Body of pancreas (tissue), 4 donors: Measurements from ENCODE around the gene SEMA5B. TPM values are rescaled to one million over a fixed set of nuclear protein-coding genes. Genes with fewer than 3 reads are reported as not detected.

Experiments used
- ATAC-seq: fragments of 150-250 bp; one replicate; pipeline ENCODE4 v1.9.1; 2016
- DNase-seq, 4 donors: peaks; one replicate each; pipeline ENCODE4 v3.0.0-alpha.2; 2019
- H3K27ac ChIP-seq, 4 donors: fragments of 200-600 bp; sonication (generic); 1 replicate in 3 of 4; 2 replicates in 1 of 4; pipeline versions ENCODE4 v1.5.1 to v1.6.1; 2016 to 2019; ENCODE audit warnings: mild to moderate bottlenecking in 1 of 4, mixed read lengths in 1 of 4, moderate library complexity in 1 of 4
- H3K27me3 ChIP-seq, 2 donors: fragments of 200-600 bp; sonication (generic); one replicate each; pipeline ENCODE4 v1.6.0; 2016; ENCODE audit warnings: mild to moderate bottlenecking in 1 of 2
- H3K36me3 ChIP-seq, 2 donors: fragments of 200-600 bp; sonication (generic); replicated peaks in 1 of 2; 2 replicates each; pipeline ENCODE4 v1.5.1; 2016; ENCODE audit warnings: low read depth in 2 of 2; ENCODE audit not compliant: insufficient read depth in 1 of 2
- H3K4me1 ChIP-seq: fragments of 200-600 bp; sonication (generic); one replicate; pipeline ENCODE4 v1.6.0; 2016
- H3K4me3 ChIP-seq, 2 donors: fragments of 200-600 bp; sonication (generic); 1 replicate in 1 of 2; 2 replicates in 1 of 2; pipeline ENCODE4 v1.5.1; 2016 to 2019
- H3K9me3 ChIP-seq, 3 donors: fragments of 200-600 bp; sonication (generic); 1 replicate in 2 of 3; 2 replicates in 1 of 3; pipeline ENCODE4 v1.5.1; 2016
- POLR2A ChIP-seq, 3 donors: fragments of 450-650 bp; IDR thresholded peaks; one replicate each; pipeline ENCODE4 v1.6.1; 2016; ENCODE audit warnings: antibody characterized with exemption in 3 of 3, mild to moderate bottlenecking in 2 of 3
- WGBS, 2 donors: methylation state at CpG; one replicate each; pipeline ENCODE4 v1.1.5; 2017; 5-methylcytosine and 5-hydroxymethylcytosine counted together
- intact Hi-C: fragments of 100-400 bp; cut with DNase I; formaldehyde crosslinking; loops from one replicate; pipeline ENCODE4 v1.15.1; 2023
- total RNA-seq, 2 donors: library from RNA; depleted of rRNA; stranded (reverse); fragments of >200 nt; gene quantifications; one replicate each; pipeline ENCODE4 v1.1.0, GENCODE V29; 2016
- TF ChIP-seq, protein P1 (sequence below), 7 experiments: fragments of 450-650 bp in 4 of 7; fragments of 200-600 bp in 3 of 7; sonication (generic) in 3 of 7; IDR thresholded peaks; one replicate each; pipeline ENCODE4 v1.5.1; 2016 to 2019; ENCODE audit warnings: antibody characterized with exemption in 7 of 7

SEMA5B gene
- total RNA-seq, 2 donors from 2014 or later = 1.0 to 15.2 TPM

GRCh38 chr3:122886251-122886650, 141.3 kb downstream of the SEMA5B start:
- TF ChIP-seq POLR2A (IDR thresholded peaks at IDR 0.05) = no peak
- TF ChIP-seq, protein P1, sequence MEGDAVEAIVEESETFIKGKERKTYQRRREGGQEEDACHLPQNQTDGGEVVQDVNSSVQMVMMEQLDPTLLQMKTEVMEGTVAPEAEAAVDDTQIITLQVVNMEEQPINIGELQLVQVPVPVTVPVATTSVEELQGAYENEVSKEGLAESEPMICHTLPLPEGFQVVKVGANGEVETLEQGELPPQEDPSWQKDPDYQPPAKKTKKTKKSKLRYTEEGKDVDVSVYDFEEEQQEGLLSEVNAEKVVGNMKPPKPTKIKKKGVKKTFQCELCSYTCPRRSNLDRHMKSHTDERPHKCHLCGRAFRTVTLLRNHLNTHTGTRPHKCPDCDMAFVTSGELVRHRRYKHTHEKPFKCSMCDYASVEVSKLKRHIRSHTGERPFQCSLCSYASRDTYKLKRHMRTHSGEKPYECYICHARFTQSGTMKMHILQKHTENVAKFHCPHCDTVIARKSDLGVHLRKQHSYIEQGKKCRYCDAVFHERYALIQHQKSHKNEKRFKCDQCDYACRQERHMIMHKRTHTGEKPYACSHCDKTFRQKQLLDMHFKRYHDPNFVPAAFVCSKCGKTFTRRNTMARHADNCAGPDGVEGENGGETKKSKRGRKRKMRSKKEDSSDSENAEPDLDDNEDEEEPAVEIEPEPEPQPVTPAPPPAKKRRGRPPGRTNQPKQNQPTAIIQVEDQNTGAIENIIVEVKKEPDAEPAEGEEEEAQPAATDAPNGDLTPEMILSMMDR (IDR thresholded peaks at IDR 0.05) = no peak
- Histone ChIP-seq H3K4me3 (no peak overlapping the region), H3K9me3 (no peaks in the 10 kb centered on the region), H3K4me1 (no peaks in the 10 kb centered on the region), H3K36me3 (no peaks in the 10 kb centered on the region), H3K27me3 (no peaks in the 10 kb centered on the region), H3K27ac (no peak overlapping the region)
- ATAC-seq (no peak), DNase-seq (no peak)
- intact Hi-C loops = no loop called here
- WGBS, 2 donors = 93 to 94% methylated on average over 4 of the region's 4 CpGs

- WGBS, 2 donors = 92 to 93% methylated on average over 2 of the region's 2 CpGs
- Histone ChIP-seq H3K4me3 (no peak overlapping the region), H3K36me3 (peaks cover 0 to 4% of the 10 kb centered on the region in 2 donors), H3K9me3 (no peaks in the 10 kb centered on the region), H3K27ac (no peak overlapping the region), H3K4me1 (peaks cover 9% of the 10 kb centered on the region), H3K27me3 (no peaks in the 10 kb centered on the region)
- no peak for DNase-seq
- ATAC-seq = no peak
- intact Hi-C loops = no loop called here
- TF ChIP-seq, protein P1 (IDR thresholded peaks at IDR 0.05) = no peak
- no peak for TF ChIP-seq POLR2A (IDR thresholded peaks at IDR 0.05)
Measured at GRCh38 chr3:122882361-122882947, 145.1 kb downstream of the SEMA5B start.

DNA sequence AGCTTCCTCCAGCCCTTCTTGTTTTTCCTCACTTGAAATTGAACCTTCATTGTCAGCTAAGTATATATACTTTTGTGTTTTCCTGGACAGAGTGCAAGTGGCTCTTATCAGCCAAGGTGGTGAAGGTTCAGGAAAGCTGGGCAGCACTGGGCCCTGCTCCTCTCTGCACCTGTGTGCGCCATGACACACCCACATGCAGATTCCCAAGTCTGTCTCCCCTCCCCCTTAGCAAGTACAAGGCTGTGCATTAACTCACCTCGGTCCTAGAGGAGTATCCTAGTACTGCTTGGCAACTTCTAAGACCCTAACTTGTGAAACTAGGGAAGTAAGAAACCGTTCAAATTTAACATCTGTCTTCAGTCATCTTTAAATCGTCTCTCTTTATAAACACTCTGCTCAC, 146.9 kb downstream of the SEMA5B start:
- TF ChIP-seq POLR2A (IDR thresholded peaks at IDR 0.05) = no peak
- TF ChIP-seq, protein P1 (IDR thresholded peaks at IDR 0.05) = peak in 1 of 7 experiments; percentile 11
- no peaks in the 10 kb centered on the region for H3K27me3 ChIP-seq
- H3K4me1 ChIP-seq = peaks cover 9% of the 10 kb centered on the region
- intact Hi-C loops = no loop called here
- no peaks in the 10 kb centered on the region for H3K9me3 ChIP-seq
- no peak overlapping the region for H3K27ac ChIP-seq
- peaks cover 0 to 4% of the 10 kb centered on the region in 2 donors for H3K36me3 ChIP-seq
- 41 to 42% methylated on average over 4 of the region's 4 CpGs for WGBS, 2 donors
- peak; percentile 42 for ATAC-seq
- no peak overlapping the region for H3K4me3 ChIP-seq
- peak in 2 of 4 donors; percentile 40 to 51 for DNase-seq

DNA sequence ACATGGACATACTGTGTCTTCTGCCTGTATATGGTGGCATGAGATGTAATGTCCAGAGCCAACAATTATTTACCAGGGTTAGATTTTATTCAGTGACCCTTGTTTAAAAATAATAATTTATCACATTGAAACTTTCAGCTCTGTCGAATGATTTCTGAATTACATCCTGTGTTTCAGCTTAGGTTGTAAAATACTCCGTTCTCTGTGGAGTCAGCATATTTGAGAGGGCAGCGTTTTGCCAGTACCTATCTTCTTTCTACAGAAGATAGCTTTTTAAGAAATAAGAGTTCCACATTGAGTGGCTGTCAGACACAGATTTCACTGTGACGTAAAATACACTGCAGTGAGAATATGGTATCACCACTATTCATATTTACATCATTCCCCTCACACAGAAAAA, 147.4 kb downstream of the SEMA5B start:
- ATAC-seq = no peak
- intact Hi-C loops = no loop called here
- H3K9me3 ChIP-seq = no peaks in the 10 kb centered on the region
- TF ChIP-seq POLR2A (IDR thresholded peaks at IDR 0.05) = no peak
- TF ChIP-seq, protein P1 (IDR thresholded peaks at IDR 0.05) = no peak
- WGBS, 2 donors = 48 to 50% methylated on average over 4 of the region's 4 CpGs
- no peak for DNase-seq
- peaks cover 0 to 4% of the 10 kb centered on the region in 2 donors for H3K36me3 ChIP-seq
- no peak overlapping the region for H3K27ac ChIP-seq
- no peaks in the 10 kb centered on the region for H3K27me3 ChIP-seq
- no peak overlapping the region for H3K4me3 ChIP-seq
- peaks cover 9% of the 10 kb centered on the region for H3K4me1 ChIP-seq

- Histone ChIP-seq H3K4me1 (peaks cover 6% of the 10 kb centered on the region), H3K27me3 (no peaks in the 10 kb centered on the region), H3K9me3 (no peaks in the 10 kb centered on the region), H3K4me3 (no peak overlapping the region), H3K27ac (no peak overlapping the region), H3K36me3 (peaks cover 0 to 4% of the 10 kb centered on the region in 2 donors)
- no peak for TF ChIP-seq POLR2A (IDR thresholded peaks at IDR 0.05)
- TF ChIP-seq, protein P1 (IDR thresholded peaks at IDR 0.05) = no peak
- ATAC-seq (no peak), DNase-seq (no peak)
- intact Hi-C loops = no loop called here
Measured at GRCh38 chr3:122875547-122876127, 151.9 kb downstream of the SEMA5B start.
